ENCODE results near the gene SRRM2.
"Not testable (repeated sequence)": the region's sequence is repeated elsewhere in the genome, so short reads cannot be mapped to it uniquely, and the experiment has no call there.

SRRM2 gene

GRCh38 chr16:2715519-2715918, 36.9 kb upstream of the SRRM2 start:
- peak; percentile 77 to 86 for DNase-seq

- no peak for DNase-seq
These were observed 36.2 kb upstream of the SRRM2 start for GRCh38 chr16:2715966-2716885.

- no peak for DNase-seq
These were observed 35.5 kb upstream of the SRRM2 start for GRCh38 chr16:2716948-2717347.

GRCh38 chr16:2717383-2718263, 34.8 kb upstream of the SRRM2 start:
- DNase-seq = no peak

GRCh38 chr16:2719328-2720063, 32.9 kb upstream of the SRRM2 start:
- DNase-seq = no peak

GRCh38 chr16:2720064-2720457, 32.4 kb upstream of the SRRM2 start, which contains the start of gene PRSS27:
Gene PRSS27, minus strand, starts transcription at chr16:2720224. Its CDS starts 64 bp downstream, at chr16:2720160.
- DNase-seq = no peak

GRCh38 chr16:2720719-2721633, 31.5 kb upstream of the SRRM2 start:
- peak; percentile 89 to 92 for DNase-seq

- DNase-seq = not testable (repeated sequence)
These were observed 30.7 kb upstream of the SRRM2 start for GRCh38 chr16:2721634-2722173.

GRCh38 chr16:2724088-2724676, 28.3 kb upstream of the SRRM2 start:
- DNase-seq = no peak

- no peak for DNase-seq
These were observed 27.6 kb upstream of the SRRM2 start for GRCh38 chr16:2724816-2725348.

GRCh38 chr16:2726923-2727322, 25.5 kb upstream of the SRRM2 start:
- DNase-seq = no peak

- no peak for DNase-seq
These were observed 24.4 kb upstream of the SRRM2 start for GRCh38 chr16:2728034-2728433.

- DNase-seq = no peak
These were observed 17.5 kb upstream of the SRRM2 start for GRCh38 chr16:2734844-2735515.

GRCh38 chr16:2736476-2737237, 15.8 kb upstream of the SRRM2 start:
- no peak for DNase-seq

- no peak for DNase-seq
These were observed 15.2 kb upstream of the SRRM2 start for GRCh38 chr16:2737238-2737605.

GRCh38 chr16:2737895-2738418, 14.5 kb upstream of the SRRM2 start:
- DNase-seq = no peak

GRCh38 chr16:2738615-2739014, 13.8 kb upstream of the SRRM2 start:
- no peak for DNase-seq

- no peak for DNase-seq
These were observed 12.6 kb upstream of the SRRM2 start for GRCh38 chr16:2739625-2740430.
